K562 (cell line): ENCODE measurements around the gene MSH2. TPM values are rescaled to one million over a fixed set of nuclear protein-coding genes. Genes with fewer than 3 reads are reported as not detected.

Experiments
- COPS2 ChIP-seq: fragments of 450-650 bp; conservative IDR thresholded peaks from 2 replicates; pipeline ENCODE4 v1.6.1; 2016; ENCODE audit warnings: mild to moderate bottlenecking, moderate library complexity
- HIVEP1 ChIP-seq: fragments of 250-450 bp; sonication (Bioruptor Pico); IDR thresholded peaks from 2 replicates; pipeline ENCODE4 v1.4.0; 2020; ENCODE audit warnings: mild to moderate bottlenecking
- HMBOX1 ChIP-seq: sonication (generic); IDR thresholded peaks from 2 replicates; pipeline ENCODE4 v1.6.1; 2016
- KHSRP ChIP-seq: fragments of 450-650 bp; IDR thresholded peaks from 2 replicates; pipeline ENCODE4 v1.6.1; 2017
- MAFG ChIP-seq: fragments of 450-650 bp; conservative IDR thresholded peaks from 2 replicates; pipeline ENCODE4 v1.6.1; 2016; ENCODE audit warnings: missing genetic modification characterization, missing compliant biosample characterization
- NFE2 ChIP-seq: IDR thresholded peaks from 2 replicates; pipeline ENCODE4 v1.6.1; 2014; ENCODE audit warnings: antibody characterized with exemption, low read depth
- NFXL1 ChIP-seq: fragments of 450-650 bp; formaldehyde crosslinking; IDR thresholded peaks from 2 replicates; pipeline ENCODE4 v1.4.0; 2021; ENCODE audit warnings: mild to moderate bottlenecking
- PTTG1 ChIP-seq: fragments of 450-650 bp; IDR thresholded peaks from 2 replicates; pipeline ENCODE4 v1.6.1; 2016; ENCODE audit warnings: low read depth, mild to moderate bottlenecking, missing genetic modification characterization, missing compliant biosample characterization
- RBM39 ChIP-seq: fragments of 200-400 bp; formaldehyde crosslinking; optimal IDR thresholded peaks from 2 replicates; pipeline ENCODE3; 2018; ENCODE audit warnings: low read depth, low read length
- SAP30 ChIP-seq: fragments of 200-600 bp; sonication (generic); IDR thresholded peaks from 2 replicates; pipeline ENCODE4 v1.6.1; 2012; ENCODE audit warnings: borderline replicate concordance, low read depth, mild to moderate bottlenecking, moderate library complexity, low read length, control low read depth, inconsistent platforms; ENCODE audit not compliant: insufficient read depth, poor library complexity, severe bottlenecking
- SLC30A9 ChIP-seq: fragments of 250-450 bp; sonication (Bioruptor Pico); IDR thresholded peaks from 2 replicates; pipeline ENCODE4 v1.8.0; 2022; ENCODE audit warnings: mild to moderate bottlenecking, moderate library complexity
- THRB ChIP-seq: fragments of 450-650 bp; formaldehyde crosslinking; conservative IDR thresholded peaks from 2 replicates; pipeline ENCODE4 v1.4.0; 2022; ENCODE audit warnings: mild to moderate bottlenecking, missing genetic modification characterization
- U2AF2 ChIP-seq: fragments of 200-400 bp; formaldehyde crosslinking; optimal IDR thresholded peaks from 2 replicates; pipeline ENCODE3; 2017; ENCODE audit warnings: low read depth, mild to moderate bottlenecking, low read length
- XRCC5 ChIP-seq: fragments of 200-400 bp; formaldehyde crosslinking; IDR thresholded peaks from 2 replicates; pipeline ENCODE4 v1.6.1; 2017; ENCODE audit warnings: low read depth, mild to moderate bottlenecking, low read length
- ZBTB40 ChIP-seq, 2 experiments: fragments of 450-650 bp in 1 of 2; sonication (generic) in 1 of 2; formaldehyde crosslinking in 1 of 2; IDR thresholded peaks; 2 replicates each; pipeline versions ENCODE4 v1.7.1 to v1.9.0; 2016 to 2022; ENCODE audit warnings: inconsistent platforms in 1 of 2, mild to moderate bottlenecking in 1 of 2, missing genetic modification reagents in 1 of 2
- ZC3H8 ChIP-seq: fragments of 450-650 bp; IDR thresholded peaks from 2 replicates; pipeline ENCODE4 v1.6.1; 2017
- ZNF717 ChIP-seq: fragments of 250-450 bp; sonication (Bioruptor Pico); IDR thresholded peaks from 2 replicates; pipeline ENCODE4 v1.5.0; 2021
- ZNF76 ChIP-seq: fragments of 250-450 bp; sonication (Bioruptor Pico); IDR thresholded peaks from 2 replicates; pipeline ENCODE4 v1.4.0; 2020; ENCODE audit warnings: mild to moderate bottlenecking, moderate library complexity, borderline replicate concordance
- polyA plus RNA-seq, 8 experiments: library from polyadenylated mRNA; depleted of rRNA in 4 of 8; stranded (reverse) in 5 of 8; unstranded in 3 of 8; fragments of >200 nt; fragmentation: Nextera tagmentation in 2 of 8; fragmentation: Illumina TruSeq in 1 of 8; extraction: Ambion mirVana in 2 of 8; extraction: Trizol in 1 of 8; gene quantifications; 2 replicates each; pipeline versions ENCODE4 v1.2.1 to v1.2.3, GENCODE V29; 2011 to 2014; ENCODE audit warnings: inconsistent platforms in 1 of 8, missing spikeins in 1 of 8
- total RNA-seq, 7 experiments: library from RNA; depleted of rRNA in 6 of 7; stranded (reverse); fragments of >200 nt in 6 of 7; fragmentation: Illumina TruSeq in 2 of 7; extraction: Trizol in 2 of 7; gene quantifications; 2 replicates each; pipeline versions ENCODE4 v1.2.1 to v1.2.3, GENCODE V29; 2011 to 2021; ENCODE audit warnings: low replicate concordance in 1 of 7

Gene MSH2
- total and polyA plus RNA-seq, 9 of the 15 experiments (the other 6 are each of a cell fraction or from before 2014, with no cell fraction given): 51.8 to 139 (median 113) TPM

- TF ChIP-seq HMBOX1 (no peak), SAP30 (peak; percentile 70), HIVEP1 (CRISPR knock-in tag) (no peak), THRB (CRISPR knock-in tag) (no peak), SLC30A9 (no peak), XRCC5 (peak; percentile 46; the same call in 1 of the 2 replicates), ZNF76 (CRISPR knock-in tag) (no peak), NFXL1 (no peak), U2AF2 (no peak), ZC3H8 (no peak), ZNF717 (no peak), COPS2 (no peak), RBM39 (no peak), ZBTB40 (IDR thresholded peaks at IDR 0.05) (no peak), ZBTB40 (CRISPR knock-in tag; IDR thresholded peaks at IDR 0.05) (peak; percentile 73; the same call in 1 of the 2 replicates), KHSRP (no peak), MAFG (tag) (no peak), PTTG1 (tag) (no peak), NFE2 (no peak)
These were observed at the start of gene MSH2 (continued) for GRCh38 chr2:47402805-47403608.
